Breast epithelium (tissue), 3 donors: Measurements from ENCODE around the gene TSHR.
"Not testable (repeated sequence)": the region's sequence is repeated elsewhere in the genome, so short reads cannot be mapped to it uniquely, and the experiment has no call there.

Source experiments
- POLR2A ChIP-seq: fragments of 450-650 bp; IDR thresholded peaks from one replicate; pipeline ENCODE4 v1.6.1; 2016; ENCODE audit warnings: antibody characterized with exemption, mild to moderate bottlenecking, moderate library complexity
- POLR2AphosphoS5 ChIP-seq, 3 donors: sonication (generic); formaldehyde crosslinking; IDR thresholded peaks; one replicate each; pipeline ENCODE4 v1.6.1; 2017; ENCODE audit warnings: antibody characterized with exemption in 3 of 3
- TF ChIP-seq, protein P1 (sequence below), 3 donors: fragments of 450-650 bp; IDR thresholded peaks; one replicate each; pipeline ENCODE4 v1.5.1; 2016 to 2017; ENCODE audit warnings: antibody characterized with exemption in 3 of 3, mild to moderate bottlenecking in 3 of 3, moderate library complexity in 3 of 3

DNA sequence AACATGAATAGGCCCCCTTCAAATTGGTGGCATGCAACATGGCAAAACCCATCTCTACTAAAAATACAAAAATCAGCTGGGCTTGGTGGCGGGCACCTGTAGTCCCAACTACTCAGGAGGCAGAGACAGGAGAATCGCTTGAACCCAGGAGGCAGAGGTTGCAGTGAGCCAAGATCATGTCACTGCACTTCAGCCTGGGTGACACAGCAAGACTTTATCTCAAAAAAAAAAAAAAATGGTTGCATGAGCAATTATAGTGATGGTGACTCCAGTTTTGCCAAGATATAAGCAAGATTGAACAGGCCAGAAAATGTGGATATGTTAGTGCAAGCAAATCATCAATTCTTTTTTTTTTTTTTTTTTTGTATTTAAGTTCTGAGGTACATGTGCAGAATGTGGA is 63.7 kb downstream of the TSHR start:
- TF ChIP-seq, protein P1, sequence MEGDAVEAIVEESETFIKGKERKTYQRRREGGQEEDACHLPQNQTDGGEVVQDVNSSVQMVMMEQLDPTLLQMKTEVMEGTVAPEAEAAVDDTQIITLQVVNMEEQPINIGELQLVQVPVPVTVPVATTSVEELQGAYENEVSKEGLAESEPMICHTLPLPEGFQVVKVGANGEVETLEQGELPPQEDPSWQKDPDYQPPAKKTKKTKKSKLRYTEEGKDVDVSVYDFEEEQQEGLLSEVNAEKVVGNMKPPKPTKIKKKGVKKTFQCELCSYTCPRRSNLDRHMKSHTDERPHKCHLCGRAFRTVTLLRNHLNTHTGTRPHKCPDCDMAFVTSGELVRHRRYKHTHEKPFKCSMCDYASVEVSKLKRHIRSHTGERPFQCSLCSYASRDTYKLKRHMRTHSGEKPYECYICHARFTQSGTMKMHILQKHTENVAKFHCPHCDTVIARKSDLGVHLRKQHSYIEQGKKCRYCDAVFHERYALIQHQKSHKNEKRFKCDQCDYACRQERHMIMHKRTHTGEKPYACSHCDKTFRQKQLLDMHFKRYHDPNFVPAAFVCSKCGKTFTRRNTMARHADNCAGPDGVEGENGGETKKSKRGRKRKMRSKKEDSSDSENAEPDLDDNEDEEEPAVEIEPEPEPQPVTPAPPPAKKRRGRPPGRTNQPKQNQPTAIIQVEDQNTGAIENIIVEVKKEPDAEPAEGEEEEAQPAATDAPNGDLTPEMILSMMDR (IDR thresholded peaks at IDR 0.05), result not testable (repeated sequence)
- not testable (repeated sequence) for TF ChIP-seq POLR2AphosphoS5 (IDR thresholded peaks at IDR 0.05); POLR2A
